Posterior cingulate gyrus (tissue), 11 donors: ENCODE results near the gene GCNT1.
"Not testable (repeated sequence)": the region's sequence is repeated elsewhere in the genome, so short reads cannot be mapped to it uniquely, and the experiment has no call there.

Source experiments
- DNase-seq, 10 donors: peaks; one replicate each; pipeline versions ENCODE4 v3.0.0 to v3.0.0-alpha.2; 2020 to 2021; ENCODE audit warnings: mixed read lengths in 3 of 10
- intact Hi-C: fragments of 100-400 bp; cut with DNase I; formaldehyde crosslinking; loops from one replicate; pipeline ENCODE4 v1.15.1; 2023

Gene GCNT1

DNA sequence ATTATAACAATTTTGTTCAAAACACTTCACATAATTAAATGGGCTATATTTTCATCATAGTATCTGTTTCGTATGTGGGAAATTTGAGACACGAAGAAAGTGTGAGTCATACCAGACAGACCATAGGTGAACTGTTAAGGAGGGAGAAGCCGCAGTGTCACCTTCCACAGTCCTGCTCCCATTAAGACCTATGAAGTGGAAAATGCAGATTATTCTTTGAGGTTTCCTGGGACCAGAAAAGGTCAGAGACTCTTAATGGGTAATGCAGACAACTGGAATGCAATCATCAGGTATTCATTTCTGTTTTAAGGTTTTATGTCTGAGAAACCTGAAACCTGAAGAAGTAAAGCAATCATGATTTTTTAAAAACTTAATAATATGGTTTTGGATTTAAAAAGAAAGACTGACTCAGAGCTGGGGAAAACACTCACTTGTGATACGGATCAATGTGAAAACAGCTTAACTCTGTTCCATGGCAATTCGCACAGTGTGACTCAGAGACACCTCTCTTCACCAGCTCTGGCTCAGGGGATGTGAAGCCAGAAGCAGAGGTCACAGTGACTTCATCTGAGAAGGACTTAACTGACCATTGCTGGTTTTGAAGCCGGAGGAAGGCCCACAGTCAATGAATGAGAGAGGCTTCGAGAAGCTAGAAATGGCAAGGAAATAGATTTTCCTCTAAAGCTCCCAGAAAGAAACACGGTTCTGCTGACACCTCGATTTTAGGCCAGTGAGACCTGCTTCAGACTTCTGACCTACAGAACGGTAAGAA lies 17.2 kb upstream of the GCNT1 start:
- no peak for DNase-seq
- intact Hi-C loops = no loop called here

DNA sequence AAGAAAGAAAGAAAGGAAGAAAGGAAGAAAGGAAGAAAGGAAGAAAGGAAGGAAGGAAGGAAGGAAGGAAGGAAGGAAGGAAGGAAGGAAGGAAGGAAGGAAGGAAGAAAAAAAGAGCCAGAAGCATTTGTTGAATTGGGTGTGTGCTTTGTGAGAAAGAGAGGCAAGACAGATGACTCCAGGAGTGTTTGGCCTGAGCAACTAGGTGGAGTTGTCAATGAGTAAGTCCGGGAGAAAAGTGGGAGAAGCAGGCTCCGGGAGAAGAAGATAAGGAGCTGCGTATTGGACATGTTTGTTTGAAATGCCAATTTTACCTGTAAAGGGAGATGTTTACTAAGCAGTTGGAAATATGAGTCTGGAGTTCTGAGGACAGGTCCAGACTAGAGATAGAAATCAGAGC lies 15.1 kb upstream of the GCNT1 start:
- intact Hi-C loops = no loop called here
- DNase-seq = no peak

DNA sequence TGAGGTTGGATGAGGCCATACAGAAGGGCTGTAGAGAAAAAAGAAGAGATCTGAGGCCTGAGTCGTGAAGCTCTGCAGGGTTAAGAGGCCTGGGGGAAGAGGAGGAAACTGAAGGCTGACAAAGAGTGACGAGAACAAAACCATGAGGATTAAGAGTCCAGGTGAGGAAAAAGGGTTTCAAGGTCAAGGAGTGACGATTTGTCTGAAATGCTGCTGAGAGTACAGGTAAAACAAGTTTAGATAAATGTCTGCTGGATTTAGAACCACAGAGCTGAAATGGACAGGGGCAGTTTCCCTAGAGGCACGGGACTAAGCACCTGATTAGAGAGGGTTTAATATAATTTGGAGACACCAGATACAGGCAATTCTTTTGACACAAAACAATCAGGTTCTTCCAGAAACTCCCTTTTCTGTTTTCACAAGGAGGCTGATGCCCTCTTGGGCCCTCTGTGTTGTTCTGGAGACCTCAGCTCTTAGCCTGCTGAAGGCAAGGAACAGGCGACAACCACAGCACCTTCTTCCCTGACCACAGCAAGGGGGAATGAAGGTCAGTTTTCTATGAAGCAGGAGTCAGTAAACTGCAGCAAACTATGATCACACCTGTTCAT lies 14.6 kb upstream of the GCNT1 start:
- DNase-seq = no peak
- intact Hi-C loops = no loop called here

DNA sequence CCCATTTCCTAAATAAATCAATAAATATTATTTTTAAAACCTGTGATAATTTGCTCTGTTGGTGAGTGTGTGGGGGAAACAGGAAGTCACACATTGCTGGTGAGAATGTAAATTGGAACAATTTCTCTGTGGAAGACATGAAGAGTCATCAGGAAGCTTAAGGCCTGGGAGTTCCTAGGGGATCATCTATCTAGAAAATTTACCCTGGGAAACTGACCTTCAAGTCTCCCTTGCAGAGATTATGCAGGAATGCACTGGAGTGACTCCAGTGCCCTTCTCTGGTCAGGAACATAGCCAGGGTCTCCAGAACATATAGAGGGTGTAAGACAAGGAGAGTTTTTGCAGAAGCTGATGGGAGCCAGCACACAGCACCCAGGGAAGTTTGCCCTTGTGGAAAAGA lies 13.0 kb upstream of the GCNT1 start:
- no peak for DNase-seq
- intact Hi-C loops = loop anchor here (2.0 to 5.0 kb wide), 3 partner anchors 211 to 705 kb away; no protein-coding TSS in a partner anchor

GRCh38 chr9:76448501-76448900 lies 10.5 kb upstream of the GCNT1 start:
- intact Hi-C loops = loop anchor here (5.0 kb wide), 2 partner anchors 209 to 549 kb away; no protein-coding TSS in a partner anchor
- no peak for DNase-seq

GRCh38 chr9:76451234-76451633 lies 7.7 kb upstream of the GCNT1 start:
- intact Hi-C loops = no loop called here
- no peak for DNase-seq

GRCh38 chr9:76452839-76453238 lies 6.1 kb upstream of the GCNT1 start:
- DNase-seq = no peak
- intact Hi-C loops = no loop called here

DNA sequence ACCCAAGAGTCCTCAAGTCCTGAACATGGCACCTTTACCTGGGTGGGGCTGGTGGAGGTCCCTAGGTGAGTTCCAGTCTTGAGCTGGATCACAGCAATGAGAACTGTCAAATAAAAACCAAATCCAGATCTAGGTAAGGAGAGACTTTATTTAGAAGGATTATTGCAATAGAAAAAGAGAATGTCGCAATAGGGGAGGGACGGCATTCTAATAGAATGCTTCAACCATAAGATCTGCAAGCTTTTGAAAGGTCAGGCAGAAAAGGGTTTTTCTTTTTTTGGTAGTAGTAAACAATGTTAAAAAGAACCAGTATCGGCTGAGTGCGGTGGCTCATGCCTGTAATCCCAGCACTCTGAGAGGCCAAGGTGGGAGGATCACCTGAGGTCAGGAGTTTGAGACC lies 5.2 kb upstream of the GCNT1 start:
- intact Hi-C loops = no loop called here

GRCh38 chr9:76454311-76454710 lies 4.7 kb upstream of the GCNT1 start:
- DNase-seq = no peak
- intact Hi-C loops = no loop called here

More for the DNA sequence above, 5.2 kb upstream of the GCNT1 start:
- DNase-seq = no peak

DNA sequence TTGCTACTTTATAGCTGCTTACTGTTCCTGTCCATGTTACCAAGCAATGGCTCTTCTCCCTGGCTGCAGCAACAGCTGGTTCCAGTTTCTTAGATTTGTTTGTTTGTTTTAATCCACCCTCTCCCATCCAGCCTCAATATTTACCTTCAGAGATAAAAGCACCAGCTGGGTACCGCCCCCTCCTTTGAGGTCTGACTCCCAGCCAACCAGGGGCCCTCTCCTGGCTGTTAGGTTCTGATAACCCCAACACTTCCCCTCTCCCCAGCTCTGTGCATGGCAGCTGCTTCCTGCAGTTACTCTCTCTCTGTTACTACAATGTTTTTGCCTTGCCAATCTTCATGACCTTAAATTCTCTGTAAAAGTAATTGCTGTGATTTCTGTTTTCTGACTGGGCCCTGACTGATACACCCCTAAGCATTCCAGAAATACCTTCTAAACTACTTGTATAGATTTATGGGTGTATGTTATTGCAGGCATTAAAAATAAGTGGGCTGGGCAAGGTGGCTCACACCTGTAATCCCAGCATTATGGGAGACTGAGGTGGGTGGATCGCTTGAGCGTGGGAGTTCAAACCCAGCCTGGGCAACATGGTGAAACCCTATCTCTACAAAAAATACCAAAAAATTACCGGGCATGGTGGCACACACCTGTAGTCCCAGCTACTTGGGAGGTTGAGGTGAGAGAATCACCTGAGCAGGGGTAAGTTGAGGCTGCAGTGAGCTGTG lies 2.6 kb upstream of the GCNT1 start:
- intact Hi-C loops = no loop called here
- no peak for DNase-seq

GRCh38 chr9:76459694-76460635 lies 983 bp downstream of the GCNT1 start:
- peak in 7 of 10 donors; percentile 19 to 89 (median 36) for DNase-seq

DNA sequence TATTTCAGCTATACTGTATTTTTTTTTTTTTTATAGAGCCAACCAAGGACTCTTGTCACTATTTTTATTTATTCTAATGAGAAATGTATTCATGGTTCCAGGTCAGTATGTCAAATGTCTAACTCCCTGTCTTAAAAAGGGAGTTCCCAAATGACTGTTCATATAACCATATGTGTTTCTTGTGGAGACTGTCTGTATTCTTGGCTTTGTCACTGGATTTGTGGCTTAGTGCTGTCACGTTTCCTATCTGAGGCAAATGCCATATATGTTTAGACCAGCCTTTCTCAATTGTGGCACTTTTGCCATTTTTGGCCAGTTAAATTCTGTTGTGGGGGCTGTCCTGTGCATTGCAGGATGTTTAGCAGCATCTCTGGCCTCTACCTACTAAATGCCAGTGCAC lies 3.1 kb downstream of the GCNT1 start:
- DNase-seq = no peak
- intact Hi-C loops = no loop called here

More at GRCh38 chr9:76459694-76460635, 983 bp downstream of the GCNT1 start:
- intact Hi-C loops = no loop called here

DNA sequence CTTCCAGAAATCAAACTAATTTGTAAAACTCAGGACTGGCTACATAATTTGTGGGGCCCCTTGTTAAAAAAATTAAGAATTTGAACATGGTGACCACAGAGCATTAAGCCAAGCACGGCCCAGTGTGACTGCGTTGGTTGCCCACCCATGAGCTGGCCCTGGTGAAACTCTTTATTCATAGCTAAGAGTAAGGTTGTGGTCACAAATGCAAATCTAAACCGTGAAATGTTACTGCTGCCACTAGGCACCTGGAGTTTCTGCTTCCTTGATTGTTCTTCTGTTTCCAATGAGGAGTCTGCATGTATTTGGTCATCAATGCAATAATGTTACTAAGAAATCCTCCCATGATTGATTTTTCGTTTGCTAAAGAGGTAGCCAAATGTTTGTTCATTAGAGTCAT lies 4.2 kb downstream of the GCNT1 start:
- intact Hi-C loops = no loop called here
- no peak for DNase-seq

- intact Hi-C loops = no loop called here
- DNase-seq = no peak
Measured at GRCh38 chr9:76464706-76465105, 5.7 kb downstream of the GCNT1 start.

- intact Hi-C loops = no loop called here
- DNase-seq = no peak
Measured at GRCh38 chr9:76465442-76466298, 6.7 kb downstream of the GCNT1 start.

DNA sequence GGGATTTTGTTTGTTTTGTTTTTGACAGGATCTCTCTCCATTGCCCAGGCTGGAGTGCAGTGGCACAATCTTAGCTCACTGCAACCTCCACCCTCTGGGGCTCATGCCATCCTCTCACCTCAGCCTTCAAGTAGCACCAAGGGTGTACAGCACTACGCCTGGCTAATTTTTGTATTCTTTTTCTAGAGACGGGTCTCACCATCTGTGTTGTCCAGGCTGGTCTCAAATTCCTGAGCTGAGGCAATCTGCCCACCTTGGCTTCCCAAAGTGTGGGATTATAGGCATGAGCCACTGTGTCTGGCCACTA lies 7.3 kb downstream of the GCNT1 start:
- DNase-seq = no peak
- intact Hi-C loops = no loop called here

GRCh38 chr9:76474419-76474818 lies 15.4 kb downstream of the GCNT1 start:
- no peak for DNase-seq
- intact Hi-C loops = no loop called here

- intact Hi-C loops = no loop called here
- DNase-seq = no peak
Measured at GRCh38 chr9:76475686-76476085, 16.7 kb downstream of the GCNT1 start.

DNA sequence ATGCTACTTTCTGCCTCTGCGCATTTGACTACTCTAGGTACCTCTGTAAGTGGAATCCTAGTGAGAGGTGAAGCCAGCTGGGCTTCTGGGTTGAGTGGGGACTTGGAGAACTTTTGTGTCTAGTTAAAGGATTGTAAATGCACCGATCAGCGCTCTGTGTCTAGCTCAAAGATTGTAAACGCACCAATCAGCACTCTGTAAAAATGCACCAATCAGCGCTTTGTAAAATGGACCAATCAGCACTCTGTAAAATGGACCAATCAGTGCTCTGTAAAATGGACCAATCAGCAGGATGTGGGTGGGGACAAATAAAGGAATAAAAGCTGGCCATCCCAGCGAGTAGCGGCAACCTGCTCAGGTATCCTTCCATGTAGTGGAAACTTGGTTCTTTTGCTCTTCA lies 18.8 kb downstream of the GCNT1 start:
- DNase-seq, intact Hi-C loops: not testable (repeated sequence)

GRCh38 chr9:76478226-76478625 lies 19.2 kb downstream of the GCNT1 start:
- intact Hi-C loops = no loop called here
- no peak for DNase-seq
